Stimulated activated CD8-positive, alpha-beta memory T cell treated with anti-CD3 and anti-CD28 coated beads, Interleukin-7, amount 100 ng/mL, for 24 hours (primary cell): ENCODE data around the gene SNTB2.
"Not testable (repeated sequence)": the region's sequence is repeated elsewhere in the genome, so short reads cannot be mapped to it uniquely, and the experiment has no call there.

ENCODE experiments used
- DNase-seq: peaks from one replicate; pipeline ENCODE4 v3.0.0-alpha.2; 2020; ENCODE audit warnings: low read depth

SNTB2 gene

DNA sequence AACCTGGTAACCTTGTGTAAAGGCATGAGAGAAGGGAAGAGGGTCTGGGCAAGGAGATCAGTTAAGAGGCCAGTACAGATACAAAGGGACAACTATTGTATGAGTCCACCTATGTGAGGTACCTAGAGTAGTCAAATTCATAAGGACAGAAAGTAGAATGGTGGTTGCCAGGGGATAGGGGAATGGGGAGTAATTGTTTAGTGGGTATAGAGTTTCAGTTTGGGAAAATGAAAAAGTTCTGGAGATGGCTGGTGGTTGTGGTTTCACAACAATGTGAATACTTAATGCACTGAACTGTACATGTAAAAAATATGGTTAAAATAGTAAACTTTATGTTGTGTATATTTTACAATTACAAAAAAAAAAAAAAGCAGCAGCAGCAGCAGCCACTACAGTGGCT lies 49.4 kb downstream of the SNTB2 start:
- DNase-seq = no peak

GRCh38 chr16:69237296-69237695 lies 50.3 kb downstream of the SNTB2 start:
- DNase-seq = no peak

DNA sequence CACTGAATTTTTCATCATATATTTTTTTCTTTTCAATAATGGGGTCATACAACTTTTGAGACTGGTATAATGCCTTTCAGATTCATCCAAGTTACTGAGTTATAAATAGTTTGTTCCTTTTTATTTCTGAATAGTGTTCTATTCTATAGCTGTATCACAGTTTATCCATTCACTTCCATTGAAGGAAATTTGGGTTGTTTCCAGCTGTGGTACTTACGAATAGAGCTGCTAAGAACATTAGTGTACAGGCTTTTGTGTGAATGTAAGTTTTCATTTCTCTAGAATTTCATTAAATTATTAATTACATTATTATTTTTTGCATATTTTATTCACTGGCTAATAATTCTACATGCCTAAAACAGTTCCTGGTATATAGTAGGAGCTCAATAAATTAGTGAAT lies 52.9 kb downstream of the SNTB2 start:
- DNase-seq = no peak

DNA sequence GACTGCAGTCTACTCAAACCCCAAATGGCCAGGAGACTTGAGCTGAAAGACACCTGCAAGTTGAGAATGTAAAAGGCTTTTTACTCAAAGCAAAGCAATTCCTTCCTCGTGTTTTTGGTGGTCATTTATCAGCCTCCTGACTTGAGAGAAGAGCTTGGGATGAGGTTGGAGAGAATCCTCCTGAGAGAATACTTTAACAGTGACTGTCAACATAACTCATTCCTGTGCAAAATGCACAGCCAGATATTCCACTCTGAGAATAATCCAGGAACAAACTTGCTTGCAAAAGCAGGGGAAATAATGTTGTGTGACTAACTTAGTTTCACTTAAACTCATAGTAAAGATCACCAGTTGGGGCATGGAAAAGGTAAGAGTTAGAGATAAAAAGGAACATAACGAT lies 53.4 kb downstream of the SNTB2 start:
- no peak for DNase-seq

DNA sequence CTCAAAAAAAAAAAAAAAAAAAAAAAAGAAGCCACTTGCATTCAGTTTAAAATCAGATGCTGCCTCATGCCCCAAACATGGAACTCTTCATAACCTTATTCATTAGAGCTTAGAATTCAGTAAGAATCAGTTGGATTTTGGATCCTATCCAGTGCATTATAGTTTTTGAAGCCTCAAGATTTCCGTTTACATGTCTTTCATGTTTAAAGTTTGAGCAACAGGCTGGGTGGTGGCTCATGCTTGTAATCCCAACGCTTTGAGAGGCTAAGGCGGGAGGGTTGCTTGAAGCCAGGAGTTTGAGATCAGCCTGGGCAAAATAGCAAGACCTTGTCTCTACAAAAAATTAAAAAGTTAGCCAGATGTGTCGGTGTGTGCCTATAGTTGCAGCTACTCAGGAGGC lies 55.0 kb downstream of the SNTB2 start:
- DNase-seq = no peak

DNA sequence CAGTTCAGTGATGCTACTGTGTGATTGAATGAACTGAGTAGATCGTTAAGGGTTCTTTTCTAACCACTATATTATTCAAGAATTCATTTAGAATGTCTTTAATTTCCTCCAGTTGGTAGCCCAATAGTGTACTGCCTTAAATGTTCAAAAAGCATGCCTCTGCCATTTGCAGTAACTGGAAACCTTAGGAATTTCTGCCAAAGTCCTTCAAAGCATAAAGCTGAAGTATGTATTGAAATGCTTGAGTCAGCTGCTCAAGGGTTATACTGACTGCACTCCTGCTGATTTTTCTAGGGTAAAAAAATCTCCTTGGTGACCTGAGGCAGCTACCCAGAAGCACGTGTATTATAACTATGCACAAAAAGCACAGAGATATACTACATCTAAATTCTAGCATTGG lies 56.5 kb downstream of the SNTB2 start:
- no peak for DNase-seq

- no peak for DNase-seq
Observed at GRCh38 chr16:69244336-69244735, 57.4 kb downstream of the SNTB2 start.

- DNase-seq = no peak
Observed at GRCh38 chr16:69250081-69250480, 63.1 kb downstream of the SNTB2 start.

GRCh38 chr16:69253870-69254341 lies 66.9 kb downstream of the SNTB2 start:
- DNase-seq = no peak

GRCh38 chr16:69259428-69259764 lies 72.4 kb downstream of the SNTB2 start:
- DNase-seq = not testable (repeated sequence)

GRCh38 chr16:69260019-69260418 lies 73.1 kb downstream of the SNTB2 start:
- DNase-seq = no peak

DNA sequence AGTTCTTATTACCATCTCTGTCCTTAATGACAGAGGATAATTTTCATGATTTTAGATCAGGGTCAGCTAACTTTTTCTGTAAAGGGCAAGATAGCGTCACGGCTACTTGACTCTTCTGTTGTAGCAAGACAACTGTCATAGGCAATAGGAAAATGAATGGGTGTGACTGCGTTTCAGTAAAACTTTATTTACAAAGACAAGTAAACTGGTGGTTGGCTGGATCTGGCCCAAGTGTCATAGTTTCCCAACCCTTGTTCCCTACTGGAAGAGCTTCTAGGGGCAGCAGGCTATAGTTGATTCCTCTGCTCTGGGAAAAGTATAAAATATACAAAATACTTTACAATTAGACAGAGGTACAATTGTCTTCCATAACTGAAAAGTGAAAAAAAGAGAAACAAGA lies 73.5 kb downstream of the SNTB2 start:
- no peak for DNase-seq

DNA sequence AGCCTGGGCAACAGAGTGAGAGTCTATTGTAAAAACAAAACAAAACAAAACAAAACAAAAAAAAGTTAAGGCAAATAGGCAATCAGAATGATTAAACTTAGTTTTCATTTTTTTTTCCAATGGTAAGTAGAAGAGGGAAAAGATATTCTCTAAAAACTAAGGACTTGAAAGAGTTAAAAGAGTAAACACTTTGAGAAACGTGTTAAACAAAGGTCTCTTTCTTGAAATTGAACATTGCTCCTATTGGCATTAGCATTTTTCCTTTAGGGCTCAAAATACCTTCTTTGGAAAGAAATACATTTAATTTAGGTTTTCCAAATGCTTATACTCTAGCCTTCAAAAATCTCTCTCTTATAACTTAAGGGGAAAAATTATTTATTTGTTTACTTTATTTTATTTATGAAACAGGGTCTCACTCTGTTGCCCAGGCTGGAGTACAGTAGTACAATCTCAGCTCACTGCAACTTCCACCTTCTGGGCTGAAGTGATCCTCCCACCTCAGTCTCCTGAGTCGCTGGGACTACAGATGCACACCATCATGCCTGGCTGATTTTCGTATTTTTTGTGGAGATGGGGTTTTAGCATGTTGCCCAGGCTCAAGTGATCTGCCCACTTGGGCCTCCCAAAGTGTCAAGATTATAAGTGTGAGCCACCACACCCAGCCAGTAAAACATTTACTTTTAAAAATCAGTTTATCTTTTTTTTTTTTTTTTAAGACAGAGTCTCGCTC lies 79.5 kb downstream of the SNTB2 start:
- no peak for DNase-seq

DNA sequence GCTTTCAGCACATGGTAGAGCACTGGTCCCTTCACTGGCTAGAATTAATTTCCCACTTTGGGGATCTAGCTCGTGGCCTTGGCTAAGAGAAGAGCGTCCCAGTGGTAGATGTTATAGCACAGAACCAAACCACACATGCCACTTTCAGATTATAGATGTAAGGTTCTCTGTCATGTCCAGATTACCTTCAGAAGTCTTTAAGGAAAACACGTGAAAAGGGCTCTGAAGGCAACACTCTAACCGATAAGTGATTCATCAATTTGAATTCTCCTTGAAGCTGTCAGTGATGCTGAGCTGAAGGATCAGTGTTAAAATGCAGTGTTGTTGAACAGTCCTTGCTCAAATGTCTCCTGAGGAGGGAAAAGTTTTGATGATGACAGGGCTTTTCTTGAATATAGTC lies 80.7 kb downstream of the SNTB2 start:
- no peak for DNase-seq

GRCh38 chr16:69270395-69270794 lies 83.4 kb downstream of the SNTB2 start:
- no peak for DNase-seq

- DNase-seq = no peak
Observed at GRCh38 chr16:69270831-69271230, 83.9 kb downstream of the SNTB2 start.

DNA sequence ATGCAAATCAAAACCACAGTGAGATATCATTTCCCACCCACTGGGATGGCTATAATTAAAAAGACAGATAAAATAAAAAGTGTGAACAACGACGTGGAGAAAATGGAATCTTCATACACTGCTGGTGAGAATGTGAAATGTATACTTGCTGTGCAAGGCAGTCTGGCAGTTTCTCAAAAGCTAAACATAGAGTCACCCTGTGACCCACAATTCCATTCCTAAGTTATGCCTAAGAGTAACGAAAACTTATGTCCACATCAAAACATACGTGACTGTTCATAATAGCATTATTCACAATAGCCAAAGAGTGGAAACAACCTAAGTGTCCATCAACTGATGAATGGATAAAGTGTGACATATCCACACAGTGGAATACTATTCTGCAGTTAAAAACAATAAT lies 86.0 kb downstream of the SNTB2 start:
- DNase-seq = no peak

- no peak for DNase-seq
Observed at GRCh38 chr16:69274699-69275235, 87.8 kb downstream of the SNTB2 start.

- no peak for DNase-seq
Observed at GRCh38 chr16:69276148-69277115, 89.5 kb downstream of the SNTB2 start.

DNA sequence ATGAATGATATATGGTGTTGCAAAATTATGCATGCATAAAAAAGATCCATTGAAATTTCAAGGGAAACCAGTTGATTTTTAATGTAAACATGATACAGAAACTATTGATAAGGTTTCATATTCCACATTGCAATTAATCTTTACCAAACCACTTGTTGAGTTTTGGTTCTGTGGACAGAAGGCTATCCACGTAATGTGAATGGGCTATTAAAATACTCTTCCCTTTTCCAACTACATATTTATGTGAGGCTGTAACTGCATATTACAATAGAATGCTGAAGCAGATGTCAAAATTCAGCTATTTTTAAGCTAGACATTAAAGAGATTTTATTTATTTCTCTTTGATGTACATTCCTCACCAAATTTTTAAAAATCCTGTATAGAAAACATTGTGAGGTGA lies 90.4 kb downstream of the SNTB2 start:
- no peak for DNase-seq

GRCh38 chr16:69283851-69284250 lies 96.9 kb downstream of the SNTB2 start:
- no peak for DNase-seq

GRCh38 chr16:69285240-69285639 lies 98.3 kb downstream of the SNTB2 start:
- no peak for DNase-seq
